ENCODE data around the gene CDK9.

DNA sequence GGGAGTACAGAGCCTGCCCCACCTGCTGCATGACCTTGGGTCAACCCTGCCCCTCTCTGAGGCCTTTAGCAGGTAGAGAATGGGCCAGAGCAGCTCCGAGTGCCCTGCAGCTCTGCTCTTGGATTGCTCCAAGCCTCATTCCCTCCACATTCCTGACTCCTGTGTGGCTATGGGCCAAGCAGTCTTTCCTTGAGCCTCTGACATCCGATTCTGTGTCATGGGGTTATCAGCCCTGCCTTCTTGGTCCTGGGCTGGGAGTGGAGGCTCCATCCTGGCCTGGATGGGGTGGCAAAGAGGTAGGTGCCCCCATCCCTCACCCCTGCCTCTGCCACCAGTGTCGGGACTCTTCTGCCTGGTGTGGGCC is 30.5 kb downstream of the CDK9 start:
- TF ChIP-seq, protein P1, sequence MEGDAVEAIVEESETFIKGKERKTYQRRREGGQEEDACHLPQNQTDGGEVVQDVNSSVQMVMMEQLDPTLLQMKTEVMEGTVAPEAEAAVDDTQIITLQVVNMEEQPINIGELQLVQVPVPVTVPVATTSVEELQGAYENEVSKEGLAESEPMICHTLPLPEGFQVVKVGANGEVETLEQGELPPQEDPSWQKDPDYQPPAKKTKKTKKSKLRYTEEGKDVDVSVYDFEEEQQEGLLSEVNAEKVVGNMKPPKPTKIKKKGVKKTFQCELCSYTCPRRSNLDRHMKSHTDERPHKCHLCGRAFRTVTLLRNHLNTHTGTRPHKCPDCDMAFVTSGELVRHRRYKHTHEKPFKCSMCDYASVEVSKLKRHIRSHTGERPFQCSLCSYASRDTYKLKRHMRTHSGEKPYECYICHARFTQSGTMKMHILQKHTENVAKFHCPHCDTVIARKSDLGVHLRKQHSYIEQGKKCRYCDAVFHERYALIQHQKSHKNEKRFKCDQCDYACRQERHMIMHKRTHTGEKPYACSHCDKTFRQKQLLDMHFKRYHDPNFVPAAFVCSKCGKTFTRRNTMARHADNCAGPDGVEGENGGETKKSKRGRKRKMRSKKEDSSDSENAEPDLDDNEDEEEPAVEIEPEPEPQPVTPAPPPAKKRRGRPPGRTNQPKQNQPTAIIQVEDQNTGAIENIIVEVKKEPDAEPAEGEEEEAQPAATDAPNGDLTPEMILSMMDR (IDR thresholded peaks at IDR 0.05): no peak
- no peak for TF ChIP-seq POLR2A (IDR thresholded peaks at IDR 0.05)

All from esophagus squamous epithelium (tissue), 4 donors.